RWPE2 (cell line): ENCODE data around the gene ECI1.
A peak's percentile ranks its signal among the peaks of the same experiment; 100 is the strongest.

Experiments used
- ATAC-seq: fragments of 200-7000 bp; cut with Tn5 transposase; 3 replicates; pipeline ENCODE4 v1.9.1; 2021; ENCODE audit warnings: low read depth
- DNase-seq: peaks from one replicate; pipeline ENCODE4 v3.0.0-alpha.2; 2020; ENCODE audit warnings: low spot score
- H3K27ac ChIP-seq: fragments of 450-650 bp; 2 replicates; pipeline ENCODE4 v1.5.1; 2017; ENCODE audit warnings: mild to moderate bottlenecking; ENCODE audit not compliant: poor library complexity, severe bottlenecking
- H3K27me3 ChIP-seq: fragments of 250-450 bp; sonication (Bioruptor Pico); 2 replicates; pipeline ENCODE4 v1.5.1; 2021; ENCODE audit warnings: mild to moderate bottlenecking, moderate library complexity; ENCODE audit not compliant: insufficient read depth, poor library complexity, severe bottlenecking
- H3K36me3 ChIP-seq: fragments of 250-450 bp; sonication (Bioruptor Pico); 2 replicates; pipeline ENCODE4 v1.5.1; 2020; ENCODE audit warnings: low read depth, mild to moderate bottlenecking, moderate library complexity
- H3K4me1 ChIP-seq: fragments of 250-450 bp; sonication (Bioruptor Pico); 2 replicates; pipeline ENCODE4 v1.5.1; 2021; ENCODE audit warnings: mild to moderate bottlenecking, moderate library complexity; ENCODE audit not compliant: insufficient read depth, poor library complexity, severe bottlenecking
- H3K4me3 ChIP-seq: fragments of 250-450 bp; sonication (Bioruptor Pico); 2 replicates; pipeline ENCODE4 v1.5.1; 2021; ENCODE audit warnings: mild to moderate bottlenecking, moderate library complexity; ENCODE audit not compliant: severe bottlenecking
- H3K9me3 ChIP-seq: fragments of 250-450 bp; sonication (Bioruptor Pico); 2 replicates; pipeline ENCODE4 v1.5.1; 2021; ENCODE audit warnings: mild to moderate bottlenecking, moderate library complexity; ENCODE audit not compliant: severe bottlenecking
- CTCF ChIP-seq: fragments of 450-650 bp; IDR thresholded peaks from one replicate; pipeline ENCODE4 v1.5.1; 2017; ENCODE audit warnings: mild to moderate bottlenecking, moderate library complexity; ENCODE audit not compliant: poor library complexity, severe bottlenecking

ECI1 gene

GRCh38 chr16:2199621-2200139, 51.7 kb downstream of the ECI1 start:
- Histone ChIP-seq H3K4me1 (no peaks in the 10 kb centered on the region), H3K9me3 (no peaks in the 10 kb centered on the region), H3K27me3 (peaks cover 9% of the 10 kb centered on the region), H3K36me3 (no peaks in the 10 kb centered on the region), H3K4me3 (no peak overlapping the region), H3K27ac (no peak overlapping the region)
- ATAC-seq (no peak), DNase-seq (peak; percentile 55)
- TF ChIP-seq CTCF, result no peak

DNA sequence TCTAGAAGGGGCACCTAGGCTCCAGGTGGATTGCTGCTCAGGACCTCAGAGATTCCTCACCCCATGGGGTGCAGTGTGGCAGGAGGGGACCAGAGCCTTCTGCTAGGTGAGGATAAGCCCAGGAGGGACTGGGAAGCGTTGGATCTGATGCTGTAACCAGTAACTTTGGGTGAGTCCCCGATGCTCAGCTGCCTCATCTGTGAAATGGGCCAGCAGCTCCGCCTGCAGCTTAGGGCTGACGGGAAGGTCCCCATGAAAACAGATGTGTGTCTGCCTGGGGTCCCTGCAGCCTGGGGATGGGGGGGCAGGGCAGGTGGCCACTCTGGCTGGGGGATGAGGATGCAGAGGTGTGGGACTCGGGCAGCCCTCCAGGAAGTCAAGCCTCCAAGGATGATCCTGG, 52.3 kb downstream of the ECI1 start:
- ATAC-seq (no peak), DNase-seq (no peak)
- TF ChIP-seq CTCF, result no peak
- Histone ChIP-seq H3K27me3 (peaks cover 9% of the 10 kb centered on the region), H3K4me1 (no peaks in the 10 kb centered on the region), H3K4me3 (no peak overlapping the region), H3K27ac (no peak overlapping the region), H3K9me3 (no peaks in the 10 kb centered on the region), H3K36me3 (no peaks in the 10 kb centered on the region)

DNA sequence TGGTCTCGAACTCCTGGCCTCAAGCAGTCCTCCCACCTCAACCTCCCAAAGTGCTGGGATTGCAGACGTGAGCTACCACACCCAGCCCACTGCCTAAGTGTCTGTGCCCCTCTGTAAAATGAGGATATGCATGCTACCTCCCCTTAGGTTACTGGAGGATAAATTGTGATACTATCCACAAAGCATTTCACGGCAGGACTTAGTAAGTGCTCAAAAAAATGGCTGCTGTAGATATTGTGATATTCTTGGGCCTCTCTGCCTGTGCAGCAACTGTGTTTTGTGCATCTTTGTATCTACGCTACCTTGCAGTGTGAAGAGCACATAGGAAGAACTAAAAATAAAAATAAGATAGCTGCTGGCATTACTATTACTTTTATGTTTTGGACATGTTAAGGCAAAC, 53.1 kb downstream of the ECI1 start:
- TF ChIP-seq CTCF, result no peak
- no peaks in the 10 kb centered on the region for H3K9me3 ChIP-seq

DNA sequence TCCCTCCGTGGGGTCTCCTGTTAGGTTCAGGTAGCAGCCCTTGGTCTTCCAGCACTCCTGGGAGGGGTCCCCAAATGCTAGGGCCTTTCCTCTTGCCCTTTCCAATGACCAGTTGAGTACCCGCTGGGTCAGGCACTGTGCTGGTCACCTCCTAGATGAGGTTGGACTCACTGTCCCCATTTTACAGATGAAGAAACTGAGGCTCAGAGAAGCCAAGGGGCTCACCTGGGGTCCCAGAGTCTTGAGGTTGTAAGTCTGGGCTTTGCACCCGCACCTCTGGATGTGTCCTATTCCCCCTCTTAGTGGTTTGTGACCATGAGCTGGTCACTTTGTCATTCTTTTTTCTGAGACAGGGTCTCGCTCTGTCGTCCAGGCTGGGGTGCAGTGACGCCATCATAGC, 53.6 kb downstream of the ECI1 start:
- H3K4me1 ChIP-seq, result no peaks in the 10 kb centered on the region
- H3K36me3 ChIP-seq, result no peaks in the 10 kb centered on the region
- H3K27ac ChIP-seq, result no peak overlapping the region
- peaks cover 9% of the 10 kb centered on the region for H3K27me3 ChIP-seq
- H3K9me3 ChIP-seq, result no peaks in the 10 kb centered on the region
- TF ChIP-seq CTCF, result no peak
- H3K4me3 ChIP-seq, result no peak overlapping the region
- DNase-seq (no peak), ATAC-seq (no peak)

More for the DNA sequence above, 53.1 kb downstream of the ECI1 start:
- Histone ChIP-seq H3K27ac (no peak overlapping the region), H3K36me3 (no peaks in the 10 kb centered on the region), H3K4me3 (no peak overlapping the region), H3K4me1 (no peaks in the 10 kb centered on the region), H3K27me3 (peaks cover 9% of the 10 kb centered on the region)
- no peak for ATAC-seq
- no peak for DNase-seq

DNA sequence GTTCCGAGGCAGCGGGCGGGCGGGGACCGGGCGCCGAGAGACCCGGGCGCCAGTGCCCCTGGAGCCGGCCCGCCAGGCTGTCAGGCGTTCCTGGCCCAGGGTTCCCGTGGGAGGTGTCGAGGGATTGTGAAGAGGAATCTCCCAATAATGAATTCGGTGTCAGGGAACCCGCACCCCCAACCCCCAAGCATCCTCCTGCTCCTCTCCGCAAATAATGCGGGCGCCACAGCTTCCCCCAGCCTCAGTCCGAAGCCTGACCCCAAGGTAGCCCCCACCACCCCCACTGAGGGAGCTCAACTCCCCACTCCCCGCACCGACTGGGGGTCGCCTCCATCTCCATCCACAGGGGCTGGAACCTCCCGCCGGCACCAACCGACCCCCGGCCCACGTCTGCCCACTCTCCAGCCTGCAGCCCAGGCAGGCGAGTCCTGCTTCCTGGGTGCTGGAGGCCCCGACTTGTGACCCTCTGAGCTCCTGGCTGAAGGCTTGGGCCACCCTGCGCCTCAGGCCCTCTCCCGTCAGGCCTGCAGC, 54.3 kb downstream of the ECI1 start:
- DNase-seq (no peak), ATAC-seq (no peak)
- H3K27ac ChIP-seq, result no peak overlapping the region
- no peak for TF ChIP-seq CTCF
- no peaks in the 10 kb centered on the region for H3K9me3 ChIP-seq
- H3K36me3 ChIP-seq, result no peaks in the 10 kb centered on the region
- H3K4me3 ChIP-seq, result peak overlapping the region; percentile 20
- H3K4me1 ChIP-seq, result no peaks in the 10 kb centered on the region
- peaks cover 9% of the 10 kb centered on the region for H3K27me3 ChIP-seq
